DMS114 treated with DMSO at 0.1 percent for 48 hours (cell line): ENCODE results near the gene TLR8.

Experiments
- DNase-seq: peaks from one replicate; lab custom pipeline; 2025; ENCODE audit not compliant: unreplicated experiment; lab: John Stamatoyannopoulos, UW

Gene TLR8

GRCh38 chrX:12906046-12906761 is at the start of gene TLR8:
TLR8 (plus strand) TSS chrX:12906620; CDS start chrX:12906707, 87 bp downstream.
- DNase-seq = no peak

GRCh38 chrX:12865359-12865758 is 41.1 kb upstream of the TLR8 start:
- DNase-seq = no peak

GRCh38 chrX:12866451-12867377 is 39.7 kb upstream of the TLR8 start, which contains the start of gene TLR7:
TLR7 (plus strand) TSS chrX:12867072; CDS start chrX:12867579, 507 bp downstream.
- no peak for DNase-seq

- no peak for DNase-seq
Observed at GRCh38 chrX:12867685-12868084, 38.7 kb upstream of the TLR8 start.

- DNase-seq = no peak
Observed at GRCh38 chrX:12868747-12869146, 37.7 kb upstream of the TLR8 start.

GRCh38 chrX:12871257-12871656 is 35.2 kb upstream of the TLR8 start:
- DNase-seq = no peak

GRCh38 chrX:12872741-12873140 is 33.7 kb upstream of the TLR8 start:
- DNase-seq = no peak

GRCh38 chrX:12874581-12874980 is 31.8 kb upstream of the TLR8 start:
- no peak for DNase-seq

GRCh38 chrX:12877386-12877785 is 29.0 kb upstream of the TLR8 start:
- DNase-seq = no peak

- no peak for DNase-seq
Observed at GRCh38 chrX:12878536-12878935, 27.9 kb upstream of the TLR8 start.

GRCh38 chrX:12881914-12882313 is 24.5 kb upstream of the TLR8 start:
- no peak for DNase-seq

GRCh38 chrX:12885508-12885907 is 20.9 kb upstream of the TLR8 start:
- DNase-seq = no peak

GRCh38 chrX:12886545-12886944 is 19.9 kb upstream of the TLR8 start:
- no peak for DNase-seq

GRCh38 chrX:12887141-12887540 is 19.3 kb upstream of the TLR8 start:
- no peak for DNase-seq

- no peak for DNase-seq
Observed at GRCh38 chrX:12887767-12888166, 18.7 kb upstream of the TLR8 start.

GRCh38 chrX:12890467-12890866 is 16.0 kb upstream of the TLR8 start:
- DNase-seq = no peak

- DNase-seq = no peak
Observed at GRCh38 chrX:12891171-12891570, 15.2 kb upstream of the TLR8 start.

GRCh38 chrX:12891915-12892506 is 14.4 kb upstream of the TLR8 start:
- no peak for DNase-seq

GRCh38 chrX:12892716-12893115 is 13.7 kb upstream of the TLR8 start:
- DNase-seq = no peak

GRCh38 chrX:12894074-12895030 is 12.1 kb upstream of the TLR8 start:
- DNase-seq = no peak

- DNase-seq = no peak
Observed at GRCh38 chrX:12895866-12896265, 10.6 kb upstream of the TLR8 start.
